HG03521 (cell line): ENCODE data around the gene URAD.
A peak's percentile ranks its signal among the peaks of the same experiment; 100 is the strongest.
"Not testable (repeated sequence)": the region's sequence is repeated elsewhere in the genome, so short reads cannot be mapped to it uniquely, and the experiment has no call there.

Experiments
- ATAC-seq: cut with Tn5 transposase; IDR thresholded peaks from one replicate; pipeline ENCODE4 v1.9.1; 2021; ENCODE audit warnings: mild to moderate bottlenecking, moderate library complexity; ENCODE audit not compliant: unreplicated experiment

The URAD gene, protein sequence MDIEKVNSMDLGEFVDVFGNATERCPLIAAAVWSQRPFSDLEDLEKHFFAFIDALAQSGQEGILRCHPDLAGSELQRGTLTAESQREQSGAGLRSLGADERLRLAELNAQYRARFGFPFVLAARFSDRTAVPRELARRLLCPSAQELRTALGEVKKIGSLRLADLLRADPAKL

DNA sequence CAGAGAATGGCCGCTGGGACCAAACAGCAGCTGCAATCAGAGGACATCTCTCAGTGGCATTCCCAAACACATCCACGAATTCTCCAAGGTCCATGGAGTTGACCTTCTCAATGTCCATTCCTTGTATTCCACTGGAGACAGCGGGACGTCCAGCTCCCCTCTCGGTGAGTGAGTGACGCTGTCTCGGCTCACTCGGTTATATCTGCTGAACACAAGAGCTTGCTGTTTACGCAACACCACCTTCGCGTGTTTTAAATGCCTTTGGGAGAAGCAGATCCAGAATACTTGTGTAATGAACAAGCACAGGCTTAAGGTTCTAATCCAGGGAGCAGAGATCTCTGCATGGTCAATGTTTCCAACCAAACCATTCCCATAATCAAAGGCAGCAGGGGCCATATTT, at the start of gene URAD:
URAD (minus strand) TSS at position 174 of the 400 bp plus-strand sequence; CDS start at position 118, 56 bp downstream.
- ATAC-seq = no peak

- no peak for ATAC-seq
Measured at GRCh38 chr13:28037399-28037798, 48.9 kb upstream of the URAD start.

- no peak for ATAC-seq
Measured at GRCh38 chr13:28035146-28035782, 46.8 kb upstream of the URAD start.

GRCh38 chr13:28033894-28034655, 45.6 kb upstream of the URAD start:
- ATAC-seq = no peak

- not testable (repeated sequence) for ATAC-seq
Measured at GRCh38 chr13:28032438-28032837, 43.9 kb upstream of the URAD start.

DNA sequence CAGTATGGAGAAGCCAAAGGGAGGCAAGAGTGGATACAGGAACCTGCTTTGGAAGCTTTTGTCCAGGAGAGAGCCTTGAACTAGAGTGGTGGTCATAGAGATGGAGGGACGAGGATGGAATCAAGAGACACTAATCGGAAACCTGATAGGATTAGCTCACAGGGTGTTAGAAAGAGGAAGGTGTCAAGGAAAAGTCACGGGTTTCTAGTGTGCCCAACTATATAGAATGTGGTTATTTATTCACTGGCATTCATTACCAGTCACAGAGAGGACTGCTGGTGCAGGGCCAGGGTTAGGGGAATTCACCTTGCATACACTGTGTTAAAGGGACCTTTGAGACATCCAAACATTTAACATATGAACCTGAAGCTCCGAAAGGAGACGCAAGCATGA, 43.4 kb upstream of the URAD start:
- ATAC-seq = no peak

- ATAC-seq = no peak
Measured at GRCh38 chr13:28031220-28031895, 42.9 kb upstream of the URAD start.

DNA sequence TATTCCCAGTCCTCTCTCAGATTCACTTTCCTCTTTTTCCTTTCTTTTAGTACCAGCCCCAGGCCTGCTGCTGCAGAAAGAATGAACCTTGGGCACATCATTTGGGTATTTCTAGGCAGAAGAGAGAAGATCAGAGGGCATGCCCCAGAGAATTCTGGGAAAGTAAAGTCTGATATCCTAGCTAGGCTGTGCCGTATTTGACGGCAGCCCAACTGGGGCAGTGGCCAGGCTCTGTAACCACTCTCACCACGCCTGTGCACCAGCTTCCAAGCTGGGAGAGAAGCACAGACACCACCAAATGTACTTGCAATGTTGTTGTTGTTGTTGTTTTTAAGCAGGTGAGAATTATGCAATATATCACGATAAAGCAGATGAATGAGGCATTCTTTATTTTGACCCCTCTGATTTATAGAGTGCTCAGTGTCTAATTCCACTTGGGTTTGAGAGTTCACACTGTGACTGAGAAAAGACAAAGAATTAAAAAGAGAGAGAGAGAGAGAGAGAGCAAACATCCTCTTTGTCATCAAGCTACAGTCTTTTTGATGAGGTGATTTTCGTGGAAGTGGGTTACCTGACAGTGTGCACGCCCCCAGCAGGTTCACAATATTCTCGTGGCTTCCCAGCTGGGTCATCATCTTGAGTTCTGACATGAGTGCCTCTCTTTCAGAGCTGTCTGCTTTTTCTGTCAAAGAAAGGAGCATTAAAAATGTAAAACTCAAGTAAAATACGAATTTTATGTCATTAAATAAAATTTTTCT, 39.3 kb upstream of the URAD start:
- no peak for ATAC-seq

GRCh38 chr13:28027071-28027470, 38.6 kb upstream of the URAD start:
- ATAC-seq = no peak

GRCh38 chr13:28026508-28026907, 38.0 kb upstream of the URAD start:
- no peak for ATAC-seq

DNA sequence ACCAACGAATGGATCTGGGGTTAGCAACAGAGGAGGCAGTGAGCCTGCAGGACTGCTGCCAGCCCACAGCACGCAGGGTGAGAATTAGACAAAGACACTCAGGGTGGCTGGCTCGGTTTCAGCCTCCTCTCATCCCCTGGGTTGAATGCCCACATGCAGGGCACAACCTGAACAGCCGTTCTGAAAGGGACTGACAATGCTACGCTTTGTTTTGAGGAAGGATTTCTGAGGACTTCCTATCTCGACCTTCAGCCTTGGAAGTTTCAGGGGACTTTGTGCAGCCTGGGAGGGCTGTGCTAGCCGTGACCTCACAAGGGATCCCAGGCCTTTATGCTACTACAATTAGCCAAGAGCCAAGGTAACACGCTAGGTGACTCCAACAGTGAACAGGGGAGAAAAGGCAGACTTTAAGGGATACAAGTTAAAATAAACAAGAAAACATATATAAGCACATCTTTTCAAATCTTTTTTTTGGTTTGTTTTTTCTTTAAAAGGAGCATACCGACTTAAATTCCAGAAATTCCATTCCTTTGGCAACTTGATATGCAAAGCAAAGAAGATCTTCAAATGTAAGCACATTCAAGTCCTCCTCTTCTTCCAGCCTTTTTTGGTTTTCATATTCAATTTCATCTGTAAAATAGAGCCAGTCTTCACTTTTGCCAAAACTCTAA, 34.5 kb upstream of the URAD start:
- no peak for ATAC-seq

DNA sequence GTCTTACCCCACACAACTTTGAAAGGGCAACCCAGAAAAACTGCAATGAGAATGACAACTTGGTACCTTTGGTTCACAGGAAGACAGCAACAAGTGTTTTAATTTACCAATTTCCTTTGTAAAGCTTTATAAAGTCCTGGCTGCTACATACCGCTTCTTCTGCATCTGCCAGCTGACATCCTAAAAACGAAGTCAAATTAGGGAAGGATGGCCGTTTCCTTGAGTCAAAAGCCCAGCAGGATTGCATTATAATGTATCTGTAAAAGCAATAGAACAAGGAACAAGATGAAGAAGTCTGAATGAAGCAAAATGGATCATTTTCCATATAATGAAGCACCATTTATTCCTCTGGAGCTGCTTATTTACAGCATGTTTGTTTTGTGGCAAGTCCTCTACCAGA, 25.8 kb upstream of the URAD start:
- ATAC-seq = no peak

GRCh38 chr13:28013482-28013881, 25.0 kb upstream of the URAD start:
- no peak for ATAC-seq

- peak; percentile 80 for ATAC-seq
Measured at GRCh38 chr13:28012896-28013295, 24.4 kb upstream of the URAD start.

- ATAC-seq = no peak
Measured at GRCh38 chr13:28012383-28012782, 23.9 kb upstream of the URAD start.

GRCh38 chr13:28010046-28010445, 21.6 kb upstream of the URAD start:
- ATAC-seq = no peak

DNA sequence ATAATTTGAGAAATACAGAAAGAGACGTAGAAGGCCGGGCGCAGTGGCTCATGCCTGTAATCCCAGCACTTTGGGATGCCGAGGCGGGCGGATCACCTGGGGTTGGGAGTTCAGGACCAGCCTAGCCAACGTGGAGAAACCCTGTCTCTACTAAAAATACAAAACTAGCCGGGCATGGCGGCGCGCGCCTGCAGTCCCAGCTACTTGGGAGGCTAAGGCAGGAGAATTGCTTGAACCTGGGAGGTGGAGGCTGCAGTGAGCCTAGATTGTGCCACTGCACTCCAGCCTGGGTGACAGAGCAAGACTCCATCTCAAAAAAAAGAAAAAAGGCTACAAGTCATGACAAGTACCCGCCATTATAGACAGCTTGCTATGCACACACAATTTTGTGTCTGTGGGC, 16.5 kb upstream of the URAD start:
- ATAC-seq = not testable (repeated sequence)

- ATAC-seq = no peak
Measured at GRCh38 chr13:28002886-28003698, 14.6 kb upstream of the URAD start.

- ATAC-seq = no peak
Measured at GRCh38 chr13:28001837-28002473, 13.5 kb upstream of the URAD start.
